ENCODE measurements around the gene DNMT1. TPM values are rescaled to one million over a fixed set of nuclear protein-coding genes. Genes with fewer than 3 reads are reported as not detected.

Gene DNMT1
- total RNA-seq, 1 donor from 2014 or later = 70.8 TPM

- no peak for ATAC-seq
- DNase-seq (ENCODE audit: low spot score) = no peak
- intact Hi-C loops (cut with DNase I) = no loop called here
Measured at GRCh38 chr19:10149427-10149826, 45.3 kb downstream of the DNMT1 start.

GRCh38 chr19:10146142-10146541, 48.6 kb downstream of the DNMT1 start:
- intact Hi-C loops (cut with DNase I) = no loop called here
- ATAC-seq (no peak), DNase-seq (ENCODE audit: low spot score) (no peak)

GRCh38 chr19:10145031-10145430, 49.7 kb downstream of the DNMT1 start:
- intact Hi-C loops (cut with DNase I) = no loop called here
- ATAC-seq (no peak), DNase-seq (ENCODE audit: low spot score) (no peak)

GRCh38 chr19:10144361-10144760, 50.4 kb downstream of the DNMT1 start:
- ATAC-seq (peak; percentile 30), DNase-seq (ENCODE audit: low spot score) (no peak)
- intact Hi-C loops (cut with DNase I) = no loop called here

GRCh38 chr19:10143681-10144080, 51.1 kb downstream of the DNMT1 start:
- DNase-seq (ENCODE audit: low spot score) = no peak
- no peak for ATAC-seq
- intact Hi-C loops (cut with DNase I) = no loop called here

GRCh38 chr19:10142701-10143375, 51.9 kb downstream of the DNMT1 start:
- intact Hi-C loops (cut with DNase I) = no loop called here
- ATAC-seq (no peak), DNase-seq (ENCODE audit: low spot score) (no peak)

- ATAC-seq = no peak
- intact Hi-C loops (cut with DNase I) = no loop called here
- DNase-seq (ENCODE audit: low spot score) = no peak
Measured at GRCh38 chr19:10141973-10142372, 52.8 kb downstream of the DNMT1 start.

GRCh38 chr19:10141479-10141878, 53.3 kb downstream of the DNMT1 start:
- intact Hi-C loops (cut with DNase I) = no loop called here
- DNase-seq (ENCODE audit: low spot score) (no peak), ATAC-seq (no peak)

- DNase-seq (ENCODE audit: low spot score) (no peak), ATAC-seq (no peak)
- intact Hi-C loops (cut with DNase I) = no loop called here
Measured at GRCh38 chr19:10139952-10140351, 54.8 kb downstream of the DNMT1 start.

GRCh38 chr19:10138879-10139795, 55.6 kb downstream of the DNMT1 start:
- intact Hi-C loops (cut with DNase I) = no loop called here
- no peak for ATAC-seq
- no peak for DNase-seq (ENCODE audit: low spot score)

GRCh38 chr19:10137751-10138682, 56.7 kb downstream of the DNMT1 start:
- no peak for DNase-seq (ENCODE audit: low spot score)
- intact Hi-C loops (cut with DNase I) = no loop called here

GRCh38 chr19:10136936-10137335, 57.8 kb downstream of the DNMT1 start:
- no peak for DNase-seq (ENCODE audit: low spot score)
- no peak for ATAC-seq
- intact Hi-C loops (cut with DNase I) = no loop called here

More at GRCh38 chr19:10137751-10138682, 56.7 kb downstream of the DNMT1 start:
- ATAC-seq = no peak

GRCh38 chr19:10135551-10136334, 59.0 kb downstream of the DNMT1 start:
- DNase-seq (ENCODE audit: low spot score) (no peak), ATAC-seq (no peak)
- intact Hi-C loops (cut with DNase I) = no loop called here

- intact Hi-C loops (cut with DNase I) = no loop called here
Measured at GRCh38 chr19:10134040-10134439, 60.7 kb downstream of the DNMT1 start.

GRCh38 chr19:10133596-10133995, 61.2 kb downstream of the DNMT1 start:
- DNase-seq (ENCODE audit: low spot score) = no peak
- intact Hi-C loops (cut with DNase I) = no loop called here

More at GRCh38 chr19:10134040-10134439, 60.7 kb downstream of the DNMT1 start:
- ATAC-seq (no peak), DNase-seq (ENCODE audit: low spot score) (no peak)

GRCh38 chr19:10132905-10133304, 61.8 kb downstream of the DNMT1 start:
- intact Hi-C loops (cut with DNase I) = no loop called here
- no peak for DNase-seq (ENCODE audit: low spot score)
- no peak for ATAC-seq

More at GRCh38 chr19:10133596-10133995, 61.2 kb downstream of the DNMT1 start:
- ATAC-seq = no peak

GRCh38 chr19:10126213-10126639, 68.5 kb downstream of the DNMT1 start:
- DNase-seq (ENCODE audit: low spot score) (no peak), ATAC-seq (peak; percentile 43)
- intact Hi-C loops (cut with DNase I) = no loop called here

- ATAC-seq = no peak
- DNase-seq (ENCODE audit: low spot score) = no peak
- intact Hi-C loops (cut with DNase I) = no loop called here
Measured at GRCh38 chr19:10124429-10124828, 70.3 kb downstream of the DNMT1 start.
